Thyroid gland (tissue), 4 donors: ENCODE measurements around the gene MTHFR.

ENCODE experiments used
- POLR2A ChIP-seq, 2 donors: fragments of 450-650 bp; IDR thresholded peaks; one replicate each; pipeline ENCODE4 v1.6.1; 2017; ENCODE audit warnings: antibody characterized with exemption in 2 of 2, mild to moderate bottlenecking in 2 of 2, moderate library complexity in 1 of 2
- TF ChIP-seq, protein P1 (sequence below), 6 experiments: fragments of 200-600 bp in 3 of 6; fragments of 450-650 bp in 3 of 6; sonication (generic) in 3 of 6; IDR thresholded peaks; one replicate each; pipeline ENCODE4 v1.5.1; 2016 to 2019; ENCODE audit warnings: antibody characterized with exemption in 6 of 6, mild to moderate bottlenecking in 2 of 6, inconsistent platforms in 1 of 6, moderate library complexity in 1 of 6

DNA sequence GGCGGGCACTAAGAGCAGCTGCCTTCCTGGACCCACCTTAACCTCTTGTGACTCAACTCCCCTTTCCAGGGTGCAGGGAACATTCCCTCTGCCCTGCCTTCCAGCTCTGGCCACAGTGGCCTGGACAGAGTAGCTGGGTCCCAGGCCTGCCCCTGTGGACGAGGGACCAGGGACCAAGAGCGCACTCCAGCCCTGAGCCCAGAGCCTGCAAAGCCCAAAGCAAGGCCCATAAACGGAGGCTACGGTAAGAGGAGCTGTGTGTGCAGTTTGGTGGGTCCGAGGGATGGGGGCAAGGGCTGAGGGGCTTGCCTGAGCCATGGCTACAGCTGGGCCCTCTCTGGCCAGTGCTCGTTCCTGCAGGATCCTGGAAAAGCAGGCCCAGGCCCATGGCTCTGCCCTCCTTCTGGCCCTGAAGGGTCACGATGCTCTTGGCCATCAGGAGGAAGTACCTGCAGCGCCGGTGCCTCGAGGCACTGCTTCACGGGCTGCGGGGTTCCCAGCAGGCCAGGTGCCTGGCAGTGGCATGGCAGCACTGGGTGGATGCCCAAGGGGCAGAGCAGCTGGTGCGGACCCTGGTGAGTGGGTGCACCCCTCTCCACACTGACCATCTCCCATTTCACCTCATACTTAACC lies 17.8 kb downstream of the MTHFR start:
- TF ChIP-seq, protein P1, sequence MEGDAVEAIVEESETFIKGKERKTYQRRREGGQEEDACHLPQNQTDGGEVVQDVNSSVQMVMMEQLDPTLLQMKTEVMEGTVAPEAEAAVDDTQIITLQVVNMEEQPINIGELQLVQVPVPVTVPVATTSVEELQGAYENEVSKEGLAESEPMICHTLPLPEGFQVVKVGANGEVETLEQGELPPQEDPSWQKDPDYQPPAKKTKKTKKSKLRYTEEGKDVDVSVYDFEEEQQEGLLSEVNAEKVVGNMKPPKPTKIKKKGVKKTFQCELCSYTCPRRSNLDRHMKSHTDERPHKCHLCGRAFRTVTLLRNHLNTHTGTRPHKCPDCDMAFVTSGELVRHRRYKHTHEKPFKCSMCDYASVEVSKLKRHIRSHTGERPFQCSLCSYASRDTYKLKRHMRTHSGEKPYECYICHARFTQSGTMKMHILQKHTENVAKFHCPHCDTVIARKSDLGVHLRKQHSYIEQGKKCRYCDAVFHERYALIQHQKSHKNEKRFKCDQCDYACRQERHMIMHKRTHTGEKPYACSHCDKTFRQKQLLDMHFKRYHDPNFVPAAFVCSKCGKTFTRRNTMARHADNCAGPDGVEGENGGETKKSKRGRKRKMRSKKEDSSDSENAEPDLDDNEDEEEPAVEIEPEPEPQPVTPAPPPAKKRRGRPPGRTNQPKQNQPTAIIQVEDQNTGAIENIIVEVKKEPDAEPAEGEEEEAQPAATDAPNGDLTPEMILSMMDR (IDR thresholded peaks at IDR 0.05), result no peak
- TF ChIP-seq POLR2A (IDR thresholded peaks at IDR 0.05), result peak in 1 of 2 donors; percentile 29
